ENCODE data around the gene TSKU. TPM values are rescaled to one million over a fixed set of nuclear protein-coding genes. Genes with fewer than 3 reads are reported as not detected.

Gene TSKU
- total and polyA plus RNA-seq, 9 donors, result 13.9 to 31.9 (median 23.5) TPM

GRCh38 chr11:76769645-76770586, 13.2 kb upstream of the TSKU start:
- no peak for DNase-seq
- Histone ChIP-seq H3K4me1 (ENCODE audit: control insufficient read depth, insufficient read depth, low read length) (peaks cover 75% of the 10 kb centered on the region), H3K9me3 (replicated peaks; ENCODE audit: control insufficient read depth, low read depth, low read length) (no peaks in the 10 kb centered on the region), H3K27me3 (ENCODE audit: control insufficient read depth, insufficient read depth, low read length) (no peaks in the 10 kb centered on the region), H3K27ac (ENCODE audit: low read length) (no peak overlapping the region), H3K4me3 (ENCODE audit: low read length) (no peak overlapping the region), H3K36me3 (ENCODE audit: control insufficient read depth, insufficient read depth, low read length) (no peaks in the 10 kb centered on the region)
- WGBS (ENCODE audit: insufficient coverage), result 92% methylated on average over 9 of the region's 13 CpGs

- Histone ChIP-seq H3K4me1 (ENCODE audit: control insufficient read depth, insufficient read depth, low read length) (peaks cover 70% of the 10 kb centered on the region), H3K27ac (ENCODE audit: low read length) (no peak overlapping the region), H3K4me3 (ENCODE audit: low read length) (no peak overlapping the region), H3K27me3 (ENCODE audit: control insufficient read depth, insufficient read depth, low read length) (no peaks in the 10 kb centered on the region), H3K9me3 (replicated peaks; ENCODE audit: control insufficient read depth, low read depth, low read length) (no peaks in the 10 kb centered on the region), H3K36me3 (ENCODE audit: control insufficient read depth, insufficient read depth, low read length) (no peaks in the 10 kb centered on the region)
- WGBS (ENCODE audit: insufficient coverage), result 59% methylated on average over 5 of the region's 6 CpGs
- no peak for DNase-seq
These were observed 12.3 kb upstream of the TSKU start for GRCh38 chr11:76770642-76771445.

GRCh38 chr11:76771446-76772099, 11.6 kb upstream of the TSKU start:
- DNase-seq, result no peak
- WGBS (ENCODE audit: insufficient coverage), result 91% methylated on average over 5 of the region's 8 CpGs
- Histone ChIP-seq H3K27me3 (ENCODE audit: control insufficient read depth, insufficient read depth, low read length) (no peaks in the 10 kb centered on the region), H3K27ac (ENCODE audit: low read length) (no peak overlapping the region), H3K4me3 (ENCODE audit: low read length) (no peak overlapping the region), H3K36me3 (ENCODE audit: control insufficient read depth, insufficient read depth, low read length) (no peaks in the 10 kb centered on the region), H3K4me1 (ENCODE audit: control insufficient read depth, insufficient read depth, low read length) (peaks cover 63% of the 10 kb centered on the region), H3K9me3 (replicated peaks; ENCODE audit: control insufficient read depth, low read depth, low read length) (peaks cover 4% of the 10 kb centered on the region)

GRCh38 chr11:76772100-76772782, 10.9 kb upstream of the TSKU start:
- Histone ChIP-seq H3K27me3 (ENCODE audit: control insufficient read depth, insufficient read depth, low read length) (no peaks in the 10 kb centered on the region), H3K36me3 (ENCODE audit: control insufficient read depth, insufficient read depth, low read length) (no peaks in the 10 kb centered on the region), H3K4me3 (ENCODE audit: low read length) (no peak overlapping the region), H3K27ac (ENCODE audit: low read length) (no peak overlapping the region), H3K4me1 (ENCODE audit: control insufficient read depth, insufficient read depth, low read length) (peaks cover 60% of the 10 kb centered on the region), H3K9me3 (replicated peaks; ENCODE audit: control insufficient read depth, low read depth, low read length) (peaks cover 6% of the 10 kb centered on the region)
- WGBS (ENCODE audit: insufficient coverage), result 60% methylated on average over 1 of the region's 7 CpGs
- DNase-seq, result no peak

GRCh38 chr11:76772783-76773106, 10.4 kb upstream of the TSKU start:
- no peaks in the 10 kb centered on the region for H3K36me3 ChIP-seq (ENCODE audit: control insufficient read depth, insufficient read depth, low read length)
- no peak for DNase-seq
- H3K4me1 ChIP-seq (ENCODE audit: control insufficient read depth, insufficient read depth, low read length), result peaks cover 55% of the 10 kb centered on the region
- 57% methylated on average over 5 of the region's 5 CpGs for WGBS (ENCODE audit: insufficient coverage)
- H3K27me3 ChIP-seq (ENCODE audit: control insufficient read depth, insufficient read depth, low read length), result no peaks in the 10 kb centered on the region
- H3K27ac ChIP-seq (ENCODE audit: low read length), result no peak overlapping the region
- no peak overlapping the region for H3K4me3 ChIP-seq (ENCODE audit: low read length)
- H3K9me3 ChIP-seq (replicated peaks; ENCODE audit: control insufficient read depth, low read depth, low read length), result peaks cover 6% of the 10 kb centered on the region

- 75% methylated on average over 2 of the region's 2 CpGs for WGBS (ENCODE audit: insufficient coverage)
- H3K27ac ChIP-seq (ENCODE audit: low read length), result no peak overlapping the region
- H3K36me3 ChIP-seq (ENCODE audit: control insufficient read depth, insufficient read depth, low read length), result no peaks in the 10 kb centered on the region
- no peak overlapping the region for H3K4me3 ChIP-seq (ENCODE audit: low read length)
- peaks cover 47% of the 10 kb centered on the region for H3K4me1 ChIP-seq (ENCODE audit: control insufficient read depth, insufficient read depth, low read length)
- no peak for DNase-seq
- H3K27me3 ChIP-seq (ENCODE audit: control insufficient read depth, insufficient read depth, low read length), result no peaks in the 10 kb centered on the region
- H3K9me3 ChIP-seq (replicated peaks; ENCODE audit: control insufficient read depth, low read depth, low read length), result peaks cover 6% of the 10 kb centered on the region
These were observed 9.2 kb upstream of the TSKU start for GRCh38 chr11:76773921-76774361.

GRCh38 chr11:76776472-76776871, 6.7 kb upstream of the TSKU start:
- Histone ChIP-seq H3K27me3 (ENCODE audit: control insufficient read depth, insufficient read depth, low read length) (no peaks in the 10 kb centered on the region), H3K4me1 (ENCODE audit: control insufficient read depth, insufficient read depth, low read length) (peaks cover 34% of the 10 kb centered on the region), H3K4me3 (ENCODE audit: low read length) (no peak overlapping the region), H3K36me3 (ENCODE audit: control insufficient read depth, insufficient read depth, low read length) (no peaks in the 10 kb centered on the region), H3K27ac (ENCODE audit: low read length) (no peak overlapping the region), H3K9me3 (replicated peaks; ENCODE audit: control insufficient read depth, low read depth, low read length) (peaks cover 6% of the 10 kb centered on the region)
- DNase-seq, result no peak
- WGBS (ENCODE audit: insufficient coverage), result no CpG with 5 or more reads among the region's 3 CpGs

- DNase-seq, result no peak
- Histone ChIP-seq H3K27ac (ENCODE audit: low read length) (no peak overlapping the region), H3K36me3 (ENCODE audit: control insufficient read depth, insufficient read depth, low read length) (no peaks in the 10 kb centered on the region), H3K27me3 (ENCODE audit: control insufficient read depth, insufficient read depth, low read length) (no peaks in the 10 kb centered on the region), H3K4me3 (ENCODE audit: low read length) (no peak overlapping the region), H3K9me3 (replicated peaks; ENCODE audit: control insufficient read depth, low read depth, low read length) (peaks cover 6% of the 10 kb centered on the region), H3K4me1 (ENCODE audit: control insufficient read depth, insufficient read depth, low read length) (peaks cover 38% of the 10 kb centered on the region)
These were observed 5.9 kb upstream of the TSKU start for GRCh38 chr11:76777305-76777704.

- Histone ChIP-seq H3K27ac (ENCODE audit: low read length) (no peak overlapping the region), H3K36me3 (ENCODE audit: control insufficient read depth, insufficient read depth, low read length) (no peaks in the 10 kb centered on the region), H3K4me1 (ENCODE audit: control insufficient read depth, insufficient read depth, low read length) (peaks cover 37% of the 10 kb centered on the region), H3K4me3 (ENCODE audit: low read length) (no peak overlapping the region), H3K27me3 (ENCODE audit: control insufficient read depth, insufficient read depth, low read length) (no peaks in the 10 kb centered on the region), H3K9me3 (replicated peaks; ENCODE audit: control insufficient read depth, low read depth, low read length) (peaks cover 6% of the 10 kb centered on the region)
- 83% methylated on average over 1 of the region's 2 CpGs for WGBS (ENCODE audit: insufficient coverage)
- DNase-seq, result no peak
These were observed 5.3 kb upstream of the TSKU start for GRCh38 chr11:76777876-76778275.

Data from muscle of leg (tissue), 11 donors.